ENCODE data around the gene CYTH3.

GRCh38 chr7:6157685-6158423 lies 114.6 kb downstream of the CYTH3 start:
- TF ChIP-seq POLR2A (IDR thresholded peaks at IDR 0.05) (no peak), CTCF (IDR thresholded peaks at IDR 0.05) (no peak)

All from ovary (tissue), 3 donors.